ENCODE measurements around the gene TTC33. TPM values are rescaled to one million over a fixed set of nuclear protein-coding genes. Genes with fewer than 3 reads are reported as not detected.

The TTC33 gene
- total RNA-seq, 1 donor from 2014 or later: 18.5 TPM

DNA sequence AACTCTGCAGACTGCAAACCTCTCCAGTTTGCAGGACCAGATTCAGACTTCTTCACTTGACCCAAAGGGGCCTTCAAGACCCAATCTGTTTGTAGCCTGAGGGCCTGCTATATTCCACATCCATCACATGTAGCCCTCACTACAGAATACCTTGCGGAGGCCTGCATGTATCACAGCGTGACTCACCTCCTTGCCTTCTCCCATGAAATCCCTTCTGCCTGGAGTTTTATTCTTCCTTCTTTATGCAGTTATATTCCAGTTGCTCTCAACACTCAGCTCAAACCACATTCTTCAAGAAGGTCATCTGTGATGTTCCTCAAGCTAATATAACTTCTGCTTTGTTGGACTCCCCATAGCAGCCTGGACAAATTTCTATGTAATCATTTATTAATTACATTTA, 274.5 kb downstream of the TTC33 start:
- no peak overlapping the region for H3K4me3 Mint-ChIP-seq
- no peak for DNase-seq (ENCODE audit: low read depth, low spot score)
- H3K36me3 Mint-ChIP-seq (ENCODE audit: low read depth): no peaks in the 10 kb centered on the region
- H3K27ac Mint-ChIP-seq (ENCODE audit: unreplicated experiment): no peak overlapping the region
- H3K27me3 Mint-ChIP-seq (ENCODE audit: low read depth): no peaks in the 10 kb centered on the region
- H3K4me1 Mint-ChIP-seq: no peaks in the 10 kb centered on the region
- no peak for TF ChIP-seq CTCF (conservative IDR thresholded peaks at IDR 0.05)
- no peaks in the 10 kb centered on the region for H3K9me3 Mint-ChIP-seq

DNA sequence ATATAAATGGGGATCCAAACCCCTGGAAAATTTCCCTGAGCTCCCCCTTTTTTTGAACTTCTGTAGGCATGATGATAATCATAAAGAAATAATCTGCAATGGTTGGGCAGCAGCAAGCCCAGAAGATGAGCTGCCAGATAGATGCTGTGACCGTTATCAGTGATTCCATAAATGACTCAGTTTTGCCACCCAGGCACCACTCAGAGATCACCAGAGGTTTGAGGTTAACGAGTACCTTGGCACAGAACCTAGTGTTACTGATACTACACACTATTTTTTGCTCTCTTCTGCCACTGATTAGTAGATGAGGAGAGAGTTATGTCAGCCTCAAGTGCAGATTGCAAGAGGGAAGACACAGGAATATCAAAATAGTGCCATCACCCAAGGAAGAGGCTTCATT, 275.4 kb downstream of the TTC33 start:
- H3K27ac Mint-ChIP-seq (ENCODE audit: unreplicated experiment): no peak overlapping the region
- no peak for TF ChIP-seq CTCF (conservative IDR thresholded peaks at IDR 0.05)
- H3K27me3 Mint-ChIP-seq (ENCODE audit: low read depth): no peaks in the 10 kb centered on the region
- H3K9me3 Mint-ChIP-seq: no peaks in the 10 kb centered on the region
- DNase-seq (ENCODE audit: low read depth, low spot score): no peak
- H3K4me1 Mint-ChIP-seq: no peaks in the 10 kb centered on the region
- no peaks in the 10 kb centered on the region for H3K36me3 Mint-ChIP-seq (ENCODE audit: low read depth)
- no peak overlapping the region for H3K4me3 Mint-ChIP-seq

DNA sequence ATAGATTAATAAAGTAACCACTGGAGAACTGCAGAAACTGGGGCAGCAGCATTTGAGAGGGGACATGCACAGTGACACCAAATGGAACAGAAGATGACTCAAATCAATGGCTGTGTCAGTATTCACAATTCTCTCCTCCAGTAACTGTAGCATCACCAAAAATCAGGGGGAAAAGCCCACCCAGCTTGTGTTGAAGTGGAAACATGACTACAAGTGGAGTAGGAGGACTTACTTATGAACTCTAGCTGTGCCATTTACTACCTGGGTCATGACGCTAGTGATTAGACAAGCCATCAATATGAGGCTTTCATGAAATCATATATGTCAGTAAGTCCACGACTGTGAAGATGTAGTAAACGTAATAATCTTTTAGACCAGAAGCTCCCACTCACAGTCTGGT, 275.8 kb downstream of the TTC33 start:
- H3K4me3 Mint-ChIP-seq: no peak overlapping the region
- H3K36me3 Mint-ChIP-seq (ENCODE audit: low read depth): no peaks in the 10 kb centered on the region
- TF ChIP-seq CTCF (conservative IDR thresholded peaks at IDR 0.05): no peak
- DNase-seq (ENCODE audit: low read depth, low spot score): no peak
- no peaks in the 10 kb centered on the region for H3K4me1 Mint-ChIP-seq
- H3K9me3 Mint-ChIP-seq: no peaks in the 10 kb centered on the region
- H3K27ac Mint-ChIP-seq (ENCODE audit: unreplicated experiment): no peak overlapping the region
- H3K27me3 Mint-ChIP-seq (ENCODE audit: low read depth): no peaks in the 10 kb centered on the region

- H3K27ac Mint-ChIP-seq (ENCODE audit: unreplicated experiment): no peak overlapping the region
- no peak for DNase-seq (ENCODE audit: low read depth, low spot score)
- H3K27me3 Mint-ChIP-seq (ENCODE audit: low read depth): no peaks in the 10 kb centered on the region
- no peaks in the 10 kb centered on the region for H3K9me3 Mint-ChIP-seq
- TF ChIP-seq CTCF (conservative IDR thresholded peaks at IDR 0.05): no peak
- no peak overlapping the region for H3K4me3 Mint-ChIP-seq
- no peaks in the 10 kb centered on the region for H3K4me1 Mint-ChIP-seq
- H3K36me3 Mint-ChIP-seq (ENCODE audit: low read depth): no peaks in the 10 kb centered on the region
Observed at GRCh38 chr5:40478766-40479165, 277.0 kb downstream of the TTC33 start.

GRCh38 chr5:40477856-40478546, 277.8 kb downstream of the TTC33 start:
- Mint-ChIP-seq H3K4me3 (no peak overlapping the region), H3K9me3 (peaks cover 2% of the 10 kb centered on the region), H3K27ac (ENCODE audit: unreplicated experiment) (no peak overlapping the region), H3K27me3 (ENCODE audit: low read depth) (no peaks in the 10 kb centered on the region), H3K4me1 (no peaks in the 10 kb centered on the region), H3K36me3 (ENCODE audit: low read depth) (no peaks in the 10 kb centered on the region)
- no peak for DNase-seq (ENCODE audit: low read depth, low spot score)
- TF ChIP-seq CTCF (conservative IDR thresholded peaks at IDR 0.05): no peak

Measured in neural crest cell (in vitro differentiated cells).